HG02678 (cell line): ENCODE results near the gene FGF10.

ENCODE experiments used
- ATAC-seq: cut with Tn5 transposase; IDR thresholded peaks from one replicate; pipeline ENCODE4 v1.9.1; 2021; ENCODE audit warnings: mild to moderate bottlenecking, moderate library complexity; ENCODE audit not compliant: unreplicated experiment

Gene FGF10

DNA sequence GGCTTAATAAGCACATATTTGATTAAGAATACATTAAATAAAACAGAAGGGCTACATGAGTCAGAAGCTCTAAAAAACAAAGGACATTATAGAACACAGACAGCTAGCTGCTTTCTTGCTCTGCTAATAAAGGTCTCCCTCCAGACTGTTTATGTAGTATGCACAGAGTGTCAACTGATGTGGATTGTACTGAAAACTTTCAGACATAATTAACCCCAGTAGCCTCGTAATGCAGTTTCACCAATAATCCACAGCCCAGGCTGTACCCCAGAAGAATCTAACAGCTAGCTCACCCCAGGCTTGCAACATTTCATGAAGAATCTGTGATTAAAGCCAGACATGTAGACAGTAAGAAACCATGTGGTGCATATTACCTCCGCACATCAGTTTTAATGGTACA is 30.8 kb downstream of the FGF10 start:
- no peak for ATAC-seq

- no peak for ATAC-seq
These were observed 33.0 kb downstream of the FGF10 start for GRCh38 chr5:44356231-44356630.

GRCh38 chr5:44345871-44346270 is 43.3 kb downstream of the FGF10 start:
- ATAC-seq = no peak

DNA sequence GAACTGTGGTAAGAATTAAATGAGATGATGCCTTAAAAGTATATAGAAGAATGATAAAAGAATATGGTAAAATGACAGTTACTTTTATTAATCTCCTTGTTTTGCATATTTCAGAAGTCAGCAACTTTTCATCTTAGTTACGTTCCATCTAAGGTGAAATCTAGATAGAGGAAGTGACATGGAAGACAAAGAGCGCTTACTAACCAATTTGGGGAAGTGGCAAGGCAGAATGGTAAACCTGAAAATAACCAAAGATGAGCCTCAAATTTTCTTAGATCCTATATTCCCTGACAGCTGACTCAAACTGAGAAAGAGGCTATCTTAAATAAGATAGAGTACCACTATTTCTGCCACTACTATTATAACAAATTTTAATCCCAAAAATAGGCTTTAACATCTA is 52.5 kb downstream of the FGF10 start:
- no peak for ATAC-seq

GRCh38 chr5:44334622-44335021 is 54.6 kb downstream of the FGF10 start:
- no peak for ATAC-seq

DNA sequence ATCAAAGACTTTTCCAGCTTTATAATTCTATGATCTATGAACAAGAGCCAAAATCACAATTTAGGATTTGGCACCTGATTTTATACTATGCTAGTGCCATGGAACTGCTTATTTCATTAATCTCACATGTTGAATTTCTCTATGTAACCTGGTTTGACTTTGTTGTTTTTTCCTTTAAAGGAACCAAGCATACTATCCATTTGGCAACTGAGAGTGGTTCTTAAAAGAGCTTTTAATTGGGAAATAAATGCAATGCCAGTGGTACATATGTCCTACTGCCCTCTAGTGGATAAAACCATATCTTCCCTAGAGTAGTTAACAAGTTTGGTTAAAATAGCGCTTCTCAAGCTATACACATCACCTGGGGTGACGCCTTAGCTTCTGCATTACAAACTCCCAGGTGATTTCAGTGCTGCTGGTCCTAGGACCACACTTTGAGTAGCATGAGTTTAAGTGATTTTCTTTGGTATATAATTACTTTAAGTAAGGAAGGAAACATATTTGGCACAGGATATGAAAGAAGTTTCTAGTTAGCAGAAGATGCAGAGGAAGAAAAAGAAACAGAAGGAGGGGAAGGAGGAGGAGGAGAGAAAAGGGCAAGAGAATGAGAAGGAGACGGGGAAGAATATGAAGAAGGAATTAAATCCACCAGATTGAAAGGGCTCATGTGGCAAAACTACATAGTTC is 56.8 kb downstream of the FGF10 start:
- ATAC-seq = peak; percentile 70

- ATAC-seq = no peak
These were observed 57.7 kb downstream of the FGF10 start for GRCh38 chr5:44331471-44332050.

GRCh38 chr5:44329716-44330115 is 59.5 kb downstream of the FGF10 start:
- no peak for ATAC-seq

DNA sequence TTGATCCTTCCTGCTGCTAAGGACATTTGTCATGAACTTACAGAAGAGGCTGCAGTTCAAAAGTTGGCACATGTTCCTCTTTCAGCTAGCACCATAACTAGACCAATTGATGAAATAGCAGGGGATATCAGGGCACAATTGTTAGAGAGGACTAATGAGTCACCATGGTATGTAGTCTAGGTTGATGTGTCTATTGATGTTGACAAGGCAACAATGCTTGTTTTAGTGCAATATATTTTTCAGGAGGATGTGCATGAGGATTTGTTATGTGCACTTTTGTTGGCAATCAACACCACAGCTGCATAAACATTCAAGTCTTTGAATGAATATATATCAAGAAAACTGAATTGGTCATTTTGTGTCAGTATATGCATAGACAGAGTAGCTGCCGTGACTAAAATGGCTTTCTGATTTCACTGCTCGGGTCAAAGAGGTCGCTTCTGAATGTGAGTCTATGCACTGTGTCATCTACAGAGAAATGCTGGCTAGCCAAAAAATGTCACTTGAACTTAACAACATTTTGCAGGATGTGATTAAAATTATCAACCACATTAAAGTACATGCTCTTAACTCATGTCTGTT is 68.0 kb downstream of the FGF10 start:
- no peak for ATAC-seq

DNA sequence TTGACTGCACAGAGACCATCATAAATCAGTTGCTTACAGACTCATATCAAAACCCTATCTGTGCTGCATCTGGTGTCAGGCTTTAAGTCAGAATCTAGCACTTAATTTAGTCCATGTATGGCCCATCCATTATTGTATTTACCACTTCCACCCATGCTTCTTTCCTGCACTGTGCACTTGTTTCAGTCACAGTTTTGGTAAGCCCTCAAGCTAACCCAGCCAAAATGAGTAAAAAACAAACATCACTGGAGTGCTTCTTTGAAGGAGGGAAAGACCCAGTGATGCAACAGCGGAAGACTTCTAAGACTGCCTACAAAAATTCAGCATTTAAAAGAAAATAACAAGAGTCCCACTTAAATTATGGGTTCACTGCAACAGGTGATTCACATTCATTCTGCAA is 69.0 kb downstream of the FGF10 start:
- ATAC-seq = no peak

DNA sequence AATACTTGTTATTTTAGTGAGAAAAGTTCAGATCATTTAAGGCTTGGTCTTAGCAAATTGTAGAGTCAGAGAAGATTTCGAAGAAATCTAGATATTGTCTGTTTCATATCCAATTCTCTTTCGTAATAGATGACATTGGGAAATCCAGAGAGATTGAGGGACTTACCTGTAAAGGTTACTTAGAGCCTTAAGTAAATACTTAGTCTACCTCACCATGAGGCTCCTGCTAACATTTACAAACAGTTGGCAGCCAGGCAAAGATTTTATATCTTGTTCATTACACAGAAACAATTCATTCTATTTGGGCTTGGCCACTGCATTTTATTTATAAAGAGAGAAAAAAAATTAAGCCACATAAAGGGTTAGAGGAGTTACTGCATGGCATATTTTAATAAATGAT is 70.3 kb downstream of the FGF10 start:
- no peak for ATAC-seq

GRCh38 chr5:44312374-44312773 is 76.8 kb downstream of the FGF10 start:
- ATAC-seq = no peak

DNA sequence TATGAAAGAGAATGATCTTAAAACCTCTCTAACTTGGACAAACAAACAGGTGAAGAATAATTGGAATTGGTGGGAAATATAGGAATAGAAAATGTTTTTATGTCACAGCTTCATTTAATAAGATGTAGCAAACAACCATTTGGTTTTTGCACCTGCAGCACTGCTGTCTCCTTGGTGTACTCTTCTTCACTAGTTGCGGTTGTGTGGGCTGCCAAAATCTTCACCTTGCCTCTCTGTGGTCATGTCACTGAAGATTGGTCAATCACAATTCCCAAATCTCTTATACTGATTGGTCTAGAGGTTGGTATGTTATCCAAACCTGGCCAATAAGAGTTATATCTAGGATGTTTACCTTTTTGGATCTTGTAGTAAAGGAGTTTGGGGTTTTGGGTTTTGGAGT is 88.7 kb downstream of the FGF10 start:
- no peak for ATAC-seq

DNA sequence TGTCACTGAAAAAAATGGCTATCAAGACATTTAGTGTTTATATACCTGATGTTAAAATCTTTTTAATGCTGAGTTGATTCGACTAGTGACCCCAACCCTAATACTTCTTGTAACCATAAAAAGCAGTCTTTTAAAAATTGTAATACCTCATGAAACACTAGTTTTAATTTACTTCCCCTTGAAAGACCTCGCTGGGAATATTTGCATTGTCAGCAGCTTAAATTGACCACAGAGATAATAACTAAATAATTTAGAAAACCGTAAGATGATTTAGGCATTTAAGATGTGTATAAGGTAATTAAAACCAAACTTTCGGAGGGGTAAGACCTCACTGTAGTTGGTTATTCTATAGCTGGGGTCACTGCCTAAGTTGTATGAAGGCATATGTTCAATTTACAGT is 89.8 kb downstream of the FGF10 start:
- ATAC-seq = no peak

- no peak for ATAC-seq
These were observed 94.7 kb downstream of the FGF10 start for GRCh38 chr5:44294516-44294915.

DNA sequence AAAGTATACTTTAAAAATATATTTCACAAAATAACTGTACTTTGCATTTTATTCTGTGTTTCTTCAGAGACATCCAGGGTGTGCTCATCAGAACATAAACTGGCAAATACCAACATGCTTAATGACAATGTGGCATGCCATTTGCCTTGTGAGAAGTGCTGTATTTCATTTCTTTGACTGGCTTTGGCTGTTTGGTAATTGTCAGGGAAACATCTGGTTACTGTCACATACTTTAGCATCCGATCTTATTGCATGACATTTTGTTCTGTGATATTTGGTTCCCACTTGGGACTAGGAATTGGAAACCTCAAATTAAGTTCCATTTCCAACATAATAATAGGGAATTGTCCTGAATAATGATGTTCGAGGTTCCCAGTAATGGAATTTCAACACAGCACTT is 96.5 kb downstream of the FGF10 start:
- ATAC-seq = no peak

GRCh38 chr5:44278469-44278868 is 110.8 kb downstream of the FGF10 start:
- no peak for ATAC-seq

- ATAC-seq = no peak
These were observed 113.3 kb downstream of the FGF10 start for GRCh38 chr5:44275908-44276307.

DNA sequence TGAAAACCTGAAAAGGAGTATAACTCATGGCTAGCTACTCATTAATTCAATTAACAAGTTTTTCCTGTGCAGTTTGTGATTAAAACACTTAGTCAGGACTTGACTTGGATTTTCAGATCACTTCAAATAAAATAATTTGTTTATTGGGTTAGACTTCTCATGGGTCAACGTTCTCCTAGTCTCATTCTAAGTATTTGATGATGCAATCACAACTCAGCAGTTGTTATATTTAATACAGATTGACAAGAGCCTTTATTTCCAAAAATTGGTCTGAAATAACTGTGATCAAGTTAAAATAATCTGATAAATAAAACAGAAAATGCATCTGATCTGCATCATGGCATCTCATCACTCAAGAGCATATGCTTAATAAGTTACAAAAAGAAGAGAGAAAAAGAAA is 113.9 kb downstream of the FGF10 start:
- no peak for ATAC-seq

DNA sequence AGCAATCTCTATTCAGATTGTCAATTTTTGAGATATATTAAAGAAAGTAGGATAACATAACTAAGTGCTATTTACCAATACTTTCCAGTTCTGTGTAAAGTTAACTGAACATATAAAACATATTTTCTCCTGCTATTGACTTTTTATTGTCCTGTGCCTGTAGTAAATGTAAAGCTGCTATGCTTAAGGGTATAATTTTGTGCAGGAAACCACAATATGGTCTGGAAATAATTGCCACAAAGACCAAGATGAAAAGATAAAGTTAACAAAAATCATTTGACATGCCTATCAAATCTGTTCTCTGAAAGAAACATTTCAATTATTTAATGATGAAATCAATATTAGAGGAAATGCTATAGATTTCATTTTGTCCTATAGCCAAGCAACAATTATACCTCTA is 121.3 kb downstream of the FGF10 start:
- no peak for ATAC-seq

- ATAC-seq = no peak
These were observed 122.2 kb downstream of the FGF10 start for GRCh38 chr5:44266882-44267576.

DNA sequence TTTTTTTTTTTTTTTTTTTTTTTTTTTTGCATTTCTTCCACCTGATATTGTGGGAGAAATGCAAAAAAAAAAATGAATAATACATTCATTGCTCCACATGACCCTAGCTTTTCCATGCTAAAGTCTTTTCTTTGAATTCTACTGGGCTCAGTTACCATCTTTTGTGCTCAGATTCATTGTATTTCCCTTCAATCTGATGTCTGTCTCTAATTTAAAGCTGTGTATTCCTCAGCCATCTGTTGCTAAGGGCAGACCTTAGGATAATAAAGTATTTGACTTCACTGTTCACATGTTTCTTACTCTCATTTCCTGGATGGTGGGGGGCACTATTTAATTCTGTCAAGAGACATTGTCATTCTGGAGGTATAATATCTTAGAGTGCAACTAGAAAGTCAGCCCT is 123.5 kb downstream of the FGF10 start:
- no peak for ATAC-seq
